ENCODE results near the gene VBP1.

DNA sequence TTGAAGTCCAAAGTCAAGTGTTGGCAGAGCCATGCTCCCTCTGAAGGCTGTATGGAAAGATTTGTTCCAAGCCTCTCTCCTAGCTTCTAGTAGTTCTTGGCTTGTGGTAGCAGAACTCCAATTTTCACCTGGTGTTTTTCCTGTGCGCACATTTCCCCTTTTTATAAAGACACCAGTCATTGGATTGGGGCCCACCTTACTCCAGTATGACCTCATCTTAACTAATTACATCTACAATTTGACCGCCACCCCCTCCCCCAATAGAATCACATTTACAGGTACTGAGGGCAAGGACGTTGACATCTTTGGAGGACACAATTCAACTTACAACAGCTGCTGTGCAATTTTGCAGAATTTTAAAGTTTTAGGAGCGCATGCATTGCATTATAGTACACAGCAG is 31.2 kb downstream of the VBP1 start:
- TF ChIP-seq, protein P1, sequence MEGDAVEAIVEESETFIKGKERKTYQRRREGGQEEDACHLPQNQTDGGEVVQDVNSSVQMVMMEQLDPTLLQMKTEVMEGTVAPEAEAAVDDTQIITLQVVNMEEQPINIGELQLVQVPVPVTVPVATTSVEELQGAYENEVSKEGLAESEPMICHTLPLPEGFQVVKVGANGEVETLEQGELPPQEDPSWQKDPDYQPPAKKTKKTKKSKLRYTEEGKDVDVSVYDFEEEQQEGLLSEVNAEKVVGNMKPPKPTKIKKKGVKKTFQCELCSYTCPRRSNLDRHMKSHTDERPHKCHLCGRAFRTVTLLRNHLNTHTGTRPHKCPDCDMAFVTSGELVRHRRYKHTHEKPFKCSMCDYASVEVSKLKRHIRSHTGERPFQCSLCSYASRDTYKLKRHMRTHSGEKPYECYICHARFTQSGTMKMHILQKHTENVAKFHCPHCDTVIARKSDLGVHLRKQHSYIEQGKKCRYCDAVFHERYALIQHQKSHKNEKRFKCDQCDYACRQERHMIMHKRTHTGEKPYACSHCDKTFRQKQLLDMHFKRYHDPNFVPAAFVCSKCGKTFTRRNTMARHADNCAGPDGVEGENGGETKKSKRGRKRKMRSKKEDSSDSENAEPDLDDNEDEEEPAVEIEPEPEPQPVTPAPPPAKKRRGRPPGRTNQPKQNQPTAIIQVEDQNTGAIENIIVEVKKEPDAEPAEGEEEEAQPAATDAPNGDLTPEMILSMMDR (IDR thresholded peaks at IDR 0.05), result no peak
- no peak for TF ChIP-seq POLR2A (IDR thresholded peaks at IDR 0.05)
